GM19035 (cell line): ENCODE data around the gene B3GLCT.
A peak's percentile ranks its signal among the peaks of the same experiment; 100 is the strongest.
"Not testable (repeated sequence)": the region's sequence is repeated elsewhere in the genome, so short reads cannot be mapped to it uniquely, and the experiment has no call there.

Source experiments
- ATAC-seq: cut with Tn5 transposase; IDR thresholded peaks from one replicate; pipeline ENCODE4 v1.9.1; 2021; ENCODE audit not compliant: unreplicated experiment

B3GLCT gene

DNA sequence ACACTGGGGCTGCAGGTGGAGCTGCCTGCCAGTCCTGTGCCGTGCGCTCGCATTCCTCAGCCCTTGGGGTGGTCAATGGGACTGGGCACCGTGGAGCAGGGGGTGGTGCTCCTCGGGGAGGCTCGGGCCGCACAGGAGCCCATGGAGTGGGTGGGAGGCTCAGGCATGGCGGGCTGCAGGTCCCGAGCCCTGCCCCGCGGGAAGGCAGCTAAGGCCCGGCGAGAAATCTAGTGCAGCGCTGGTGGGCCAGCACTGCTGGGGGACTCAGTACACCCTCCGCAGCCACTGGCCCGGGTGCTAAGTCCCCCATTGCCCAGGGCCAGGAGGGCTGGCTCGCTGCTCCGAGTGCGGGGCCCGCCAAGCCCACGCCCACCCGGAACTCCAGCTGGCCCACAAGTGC lies 139.8 kb downstream of the B3GLCT start:
- ATAC-seq, result not testable (repeated sequence)

DNA sequence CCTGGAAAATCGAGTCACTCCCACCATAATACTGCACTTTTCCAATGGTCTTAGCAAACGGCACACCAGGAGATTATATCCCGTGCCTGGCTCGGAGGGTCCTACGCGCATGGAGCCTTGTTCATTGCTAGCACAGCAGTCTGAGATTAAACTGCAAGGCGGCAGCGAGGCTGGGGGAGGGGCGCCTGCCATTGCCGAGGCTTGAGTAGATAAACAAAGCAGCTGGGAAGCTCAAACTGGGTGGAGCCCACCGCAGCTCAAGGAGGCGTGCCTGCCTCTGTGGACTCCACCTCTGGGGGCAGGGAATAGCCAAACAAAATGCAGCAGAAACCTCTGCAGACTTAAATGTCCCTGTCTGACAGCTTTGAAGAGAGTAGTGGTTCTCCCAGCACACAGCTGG lies 141.1 kb downstream of the B3GLCT start:
- not testable (repeated sequence) for ATAC-seq

- ATAC-seq, result no peak
Observed at GRCh38 chr13:31346891-31347290, 147.1 kb downstream of the B3GLCT start.

DNA sequence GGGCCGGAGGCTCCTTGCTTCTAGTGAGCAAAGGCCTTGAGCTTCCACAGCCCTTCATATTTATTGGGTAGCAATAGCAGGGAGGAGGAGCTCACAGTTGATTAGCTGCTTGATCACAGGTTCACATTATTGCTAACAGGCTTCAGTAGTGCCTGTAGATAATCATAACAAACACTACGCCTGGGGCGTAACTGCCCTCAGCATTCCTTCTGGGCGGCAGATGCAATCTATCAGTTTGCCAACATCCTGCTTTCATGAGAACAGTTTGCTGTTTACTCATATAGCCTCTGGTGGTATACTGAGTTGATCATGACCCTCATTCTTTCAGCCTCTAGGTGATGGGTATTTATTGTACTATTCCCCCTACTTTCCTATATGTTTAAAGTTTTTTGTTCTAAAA lies 149.4 kb downstream of the B3GLCT start:
- ATAC-seq, result no peak

- ATAC-seq, result no peak
Observed at GRCh38 chr13:31350560-31350959, 150.8 kb downstream of the B3GLCT start.

GRCh38 chr13:31351376-31351775 lies 151.6 kb downstream of the B3GLCT start:
- no peak for ATAC-seq

- ATAC-seq, result no peak
Observed at GRCh38 chr13:31352467-31352866, 152.7 kb downstream of the B3GLCT start.

- no peak for ATAC-seq
Observed at GRCh38 chr13:31355001-31355400, 155.2 kb downstream of the B3GLCT start.

- no peak for ATAC-seq
Observed at GRCh38 chr13:31356991-31357390, 157.2 kb downstream of the B3GLCT start.

GRCh38 chr13:31357581-31357980 lies 157.8 kb downstream of the B3GLCT start:
- no peak for ATAC-seq

DNA sequence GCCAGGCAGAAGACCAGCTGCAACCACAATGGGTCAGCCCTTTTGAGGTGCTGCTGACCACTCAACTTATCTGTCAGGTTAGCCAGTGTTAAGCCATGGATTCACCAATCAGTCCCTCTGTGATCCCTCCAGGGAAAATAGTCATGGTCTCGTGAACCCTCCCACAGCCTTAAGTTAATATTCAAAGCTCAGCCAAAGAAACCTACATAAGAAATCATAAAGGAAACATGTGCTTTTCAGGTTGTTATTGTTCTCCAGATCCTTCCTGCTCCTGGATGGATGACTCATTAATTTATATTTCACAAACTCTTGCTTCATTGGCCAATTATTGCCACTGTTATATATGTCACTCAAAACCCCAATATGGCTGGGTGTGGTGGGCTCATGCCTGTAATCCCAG lies 161.9 kb downstream of the B3GLCT start:
- ATAC-seq, result no peak

GRCh38 chr13:31365630-31366029 lies 165.9 kb downstream of the B3GLCT start:
- ATAC-seq, result no peak

DNA sequence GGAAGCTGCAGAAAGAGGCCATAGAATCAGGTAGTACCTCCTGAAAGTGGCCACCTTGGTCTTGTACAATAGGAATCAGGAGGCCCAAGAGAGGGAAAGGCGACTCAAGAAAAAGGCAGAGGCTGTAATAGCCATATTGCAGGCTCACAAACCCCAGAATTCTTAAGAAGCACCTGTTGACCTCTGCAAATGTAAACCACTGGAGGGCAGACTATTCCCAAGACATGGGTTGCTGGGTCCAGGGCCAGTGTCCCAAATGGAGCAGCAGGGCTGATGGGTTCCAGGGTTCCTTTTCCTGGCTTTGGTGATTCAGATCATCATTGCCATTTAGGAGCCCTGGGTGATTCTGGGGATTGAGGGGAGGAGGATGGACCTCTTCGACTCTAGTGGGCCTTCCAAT lies 167.6 kb downstream of the B3GLCT start:
- ATAC-seq, result no peak

DNA sequence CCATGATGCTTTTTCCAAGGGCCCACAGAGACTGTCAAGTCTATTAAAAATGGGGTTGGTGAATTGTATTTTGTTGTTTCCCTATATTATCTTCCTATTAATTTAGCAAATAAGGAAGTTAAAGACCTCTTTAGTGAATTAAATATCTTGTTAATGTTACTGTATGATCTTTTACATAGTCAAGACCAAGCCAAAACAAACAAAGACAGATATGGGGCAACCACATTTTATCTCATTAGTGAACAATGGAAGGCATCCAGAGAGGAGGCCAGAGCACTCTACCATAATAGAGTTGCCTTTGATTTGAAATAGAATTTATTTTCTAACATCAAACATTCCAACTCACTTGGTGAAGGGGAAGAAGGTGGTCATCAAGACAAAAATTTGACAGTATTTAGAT lies 169.4 kb downstream of the B3GLCT start:
- no peak for ATAC-seq

DNA sequence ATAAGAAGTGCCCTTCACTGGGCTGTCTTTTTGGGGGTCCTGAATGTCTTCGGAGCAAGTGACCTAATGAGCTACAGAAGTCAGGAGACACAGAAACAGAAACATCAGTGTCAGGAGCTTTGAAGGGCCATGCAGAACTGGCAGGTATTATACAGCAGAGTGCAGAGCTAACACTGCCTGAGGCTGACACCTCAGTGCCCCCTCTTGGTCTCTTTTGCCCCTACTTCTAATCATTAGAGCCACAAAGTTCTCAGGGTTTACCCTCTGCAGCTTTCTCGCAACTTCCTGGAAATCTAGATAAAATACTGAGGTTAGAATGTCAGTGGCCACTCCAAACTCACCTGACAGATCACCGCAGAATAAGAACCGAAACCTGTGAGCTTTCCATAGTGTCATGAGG lies 172.7 kb downstream of the B3GLCT start:
- no peak for ATAC-seq

- ATAC-seq, result no peak
Observed at GRCh38 chr13:31374682-31375081, 174.9 kb downstream of the B3GLCT start.

DNA sequence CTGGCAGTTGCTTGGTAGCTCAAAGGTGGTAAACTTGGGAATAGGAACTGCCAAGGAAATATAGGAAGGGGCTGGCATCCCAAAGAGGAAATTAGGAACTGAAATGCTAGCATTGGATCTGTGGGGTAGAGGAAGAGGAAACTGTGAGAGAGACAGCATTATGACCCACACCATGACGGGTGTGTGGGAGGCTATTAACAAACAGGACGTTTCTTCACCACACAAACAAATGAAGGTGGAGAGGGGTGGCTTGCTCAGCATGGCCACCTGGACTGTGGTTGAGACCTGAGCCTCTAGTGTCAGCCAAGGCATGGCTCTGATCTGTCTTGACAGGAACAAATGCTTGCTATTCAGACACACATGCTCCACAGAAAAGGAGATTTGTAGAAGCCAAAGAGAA lies 178.2 kb downstream of the B3GLCT start:
- ATAC-seq, result peak; percentile 91

DNA sequence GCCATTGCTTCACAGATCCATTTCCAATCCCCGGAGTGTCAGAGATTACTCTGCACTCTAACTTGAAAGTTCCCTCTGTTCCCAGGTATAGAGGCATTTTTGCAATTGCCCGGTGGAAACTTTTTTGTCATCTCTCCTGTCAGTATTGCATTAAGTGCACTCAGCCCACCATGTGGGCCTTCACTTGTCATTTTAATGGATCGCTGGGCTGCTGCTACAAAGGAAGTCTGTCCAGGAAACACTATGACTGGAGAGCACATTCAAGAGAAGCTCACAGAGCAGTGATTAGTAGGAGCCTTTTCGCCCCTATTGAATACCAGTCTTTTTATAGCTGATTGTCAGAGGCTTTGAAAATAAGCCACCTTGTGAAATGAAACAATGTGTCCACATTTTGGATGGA lies 180.9 kb downstream of the B3GLCT start:
- ATAC-seq, result no peak
